SW480 (cell line): ENCODE measurements around the gene NFYA.

Source experiments
- DNase-seq: peaks from one replicate; pipeline ENCODE4 v3.0.0-alpha.2; 2016; ENCODE audit warnings: low spot score

NFYA gene

GRCh38 chr6:41072836-41073202 lies at the start of gene NFYA:
TSS of gene NFYA (plus strand) at chr6:41072974. CDS start at chr6:41079090, 6,116 bp downstream.
- DNase-seq, result peak; percentile 96

GRCh38 chr6:41023114-41023513 lies 49.7 kb upstream of the NFYA start:
- no peak for DNase-seq

- no peak for DNase-seq
Observed at GRCh38 chr6:41025966-41026530, 46.7 kb upstream of the NFYA start.

GRCh38 chr6:41027241-41027640 lies 45.5 kb upstream of the NFYA start:
- DNase-seq, result no peak

GRCh38 chr6:41027799-41028560 lies 44.8 kb upstream of the NFYA start:
- DNase-seq, result peak; percentile 71

- no peak for DNase-seq
Observed at GRCh38 chr6:41028561-41029412, 44.0 kb upstream of the NFYA start.

- DNase-seq, result no peak
Observed at GRCh38 chr6:41032830-41033229, 39.9 kb upstream of the NFYA start.

- DNase-seq, result no peak
Observed at GRCh38 chr6:41033776-41034175, 39.0 kb upstream of the NFYA start.

GRCh38 chr6:41036186-41036585 lies 36.6 kb upstream of the NFYA start:
- DNase-seq, result peak; percentile 63

- DNase-seq, result no peak
Observed at GRCh38 chr6:41036601-41037000, 36.2 kb upstream of the NFYA start.

GRCh38 chr6:41037107-41037900 lies 35.5 kb upstream of the NFYA start:
- DNase-seq, result no peak

- no peak for DNase-seq
Observed at GRCh38 chr6:41038205-41038604, 34.6 kb upstream of the NFYA start.

GRCh38 chr6:41039060-41039998 lies 33.4 kb upstream of the NFYA start, which contains the start of gene UNC5CL:
TSS of gene UNC5CL (minus strand) at chr6:41039221. CDS start at chr6:41035074, 4,147 bp downstream.
- peak; percentile 56 for DNase-seq

GRCh38 chr6:41040101-41040939 lies 32.5 kb upstream of the NFYA start:
- peak; percentile 69 for DNase-seq

GRCh38 chr6:41040940-41041536 lies 31.7 kb upstream of the NFYA start:
- DNase-seq, result no peak

GRCh38 chr6:41042226-41043055 lies 30.3 kb upstream of the NFYA start, which contains the start of gene TSPO2:
TSS of gene TSPO2 (plus strand) at chr6:41042467. CDS start at chr6:41042986, 519 bp downstream.
- no peak for DNase-seq

- DNase-seq, result no peak
Observed at GRCh38 chr6:41043151-41043550, 29.6 kb upstream of the NFYA start.

- no peak for DNase-seq
Observed at GRCh38 chr6:41045664-41046063, 27.1 kb upstream of the NFYA start.
